GM21528 (cell line): Measurements from ENCODE around the gene TBK1.

Experiments
- ATAC-seq: cut with Tn5 transposase; IDR thresholded peaks from one replicate; pipeline ENCODE4 v1.9.1; 2021; ENCODE audit warnings: mild to moderate bottlenecking, moderate library complexity; ENCODE audit not compliant: unreplicated experiment, low FRiP score

The TBK1 gene

DNA sequence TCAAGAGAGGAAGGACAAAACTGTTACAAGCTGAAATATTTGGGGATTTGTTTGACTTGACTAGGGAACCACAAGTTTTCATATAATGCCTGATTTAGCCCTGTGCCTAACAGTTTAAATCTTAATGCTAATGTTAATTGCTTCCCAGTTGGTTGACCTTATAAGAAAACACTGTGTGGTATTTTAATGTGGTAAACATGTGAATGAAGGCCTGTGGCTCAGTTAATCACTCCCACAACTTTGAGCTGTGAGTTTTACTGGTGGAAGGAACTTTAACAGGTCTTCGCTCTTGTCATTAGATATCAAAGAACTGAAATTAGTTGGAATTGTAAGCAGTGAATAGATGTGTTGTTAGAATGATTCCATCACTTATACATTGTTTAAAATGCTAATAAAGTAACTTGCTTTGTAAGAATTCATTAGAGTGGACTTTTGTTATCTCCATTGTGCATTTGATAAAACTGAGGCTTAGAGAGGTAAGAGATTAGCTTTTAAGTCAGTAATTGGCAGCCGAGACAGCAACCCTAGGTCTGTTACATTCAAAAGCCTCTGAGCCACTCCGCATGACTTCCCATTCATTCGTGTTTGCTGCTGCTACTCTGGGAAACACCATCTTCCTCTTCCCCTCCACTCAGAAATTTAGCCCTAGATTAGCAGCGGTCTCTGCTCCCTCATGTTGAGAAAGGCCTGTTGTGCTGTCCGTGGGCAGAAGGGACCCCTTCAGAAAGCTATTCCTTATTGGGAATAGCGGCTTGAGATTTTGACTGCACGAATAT, 1.0 kb upstream of the TBK1 start:
- no peak for ATAC-seq

DNA sequence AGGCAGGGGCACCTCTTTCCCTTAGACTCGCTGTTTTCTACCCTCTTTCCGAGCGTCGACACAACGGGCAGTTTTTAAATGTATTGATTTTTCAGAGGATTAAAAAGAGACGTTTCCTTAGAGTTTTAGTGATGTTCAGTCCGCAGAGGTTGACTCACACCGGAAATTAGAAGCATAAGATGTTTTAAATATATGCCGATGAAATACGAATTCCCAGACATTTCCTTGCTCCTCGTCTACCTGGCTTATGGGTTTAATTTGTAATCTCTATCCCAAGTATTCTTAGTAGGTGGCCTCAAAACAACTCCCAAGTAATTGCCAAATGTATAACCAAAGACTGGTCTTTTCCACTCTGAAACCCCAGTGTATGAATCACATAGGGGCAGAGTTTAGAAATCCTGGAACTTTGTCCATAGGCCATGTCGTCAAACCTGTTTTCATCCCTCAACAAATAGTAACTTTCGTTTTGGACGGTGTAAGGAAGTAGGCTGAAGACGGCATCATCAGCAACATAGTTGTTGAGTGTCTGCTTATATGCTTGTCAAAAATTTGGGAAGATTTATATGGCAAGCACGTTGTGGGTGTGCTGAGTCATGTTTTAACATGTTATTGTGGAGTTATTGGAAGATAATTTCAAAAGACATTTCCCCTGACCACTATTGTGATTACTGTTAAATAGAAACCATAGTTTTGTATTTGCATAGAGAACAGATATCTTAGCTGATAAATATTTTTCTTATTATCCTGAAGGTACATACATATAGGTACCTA, 824 bp downstream of the TBK1 start:
- ATAC-seq: peak; percentile 4

DNA sequence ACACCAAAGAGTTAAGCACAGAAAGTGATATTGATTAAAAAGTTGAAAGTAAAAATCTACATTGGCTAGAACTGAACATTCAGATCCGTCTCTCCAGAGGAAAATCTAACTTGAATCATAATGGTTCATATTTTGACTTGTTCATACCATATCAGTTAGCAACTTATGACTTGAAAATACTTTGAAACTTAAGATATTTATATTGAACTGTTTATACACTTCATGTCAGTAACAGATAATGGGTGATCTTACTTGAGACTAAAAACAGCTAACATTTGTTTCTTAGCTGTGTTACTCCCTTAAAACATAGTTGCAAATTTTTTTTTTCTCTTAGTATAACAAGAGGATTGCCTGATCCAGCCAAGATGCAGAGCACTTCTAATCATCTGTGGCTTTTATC, 3.6 kb downstream of the TBK1 start:
- no peak for ATAC-seq

DNA sequence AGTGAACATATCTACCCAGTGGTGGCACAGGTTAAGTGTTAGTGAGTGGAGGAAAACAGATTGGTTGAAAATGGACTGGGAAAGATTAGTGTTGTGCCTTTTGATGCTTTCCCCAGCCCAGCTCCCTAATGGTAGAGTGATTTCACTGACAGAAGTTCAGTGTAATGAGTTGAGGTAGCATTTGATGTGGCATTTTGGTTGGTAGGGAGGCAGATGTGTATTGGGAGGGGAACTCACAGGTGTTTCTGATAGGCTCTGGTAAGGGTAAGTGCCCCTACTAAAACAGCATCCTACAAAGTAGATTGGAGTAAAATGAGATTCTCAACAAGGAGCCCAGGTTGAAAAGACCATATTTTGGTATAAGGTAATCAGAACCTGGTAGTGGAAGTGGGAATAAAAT, 4.2 kb downstream of the TBK1 start:
- no peak for ATAC-seq

DNA sequence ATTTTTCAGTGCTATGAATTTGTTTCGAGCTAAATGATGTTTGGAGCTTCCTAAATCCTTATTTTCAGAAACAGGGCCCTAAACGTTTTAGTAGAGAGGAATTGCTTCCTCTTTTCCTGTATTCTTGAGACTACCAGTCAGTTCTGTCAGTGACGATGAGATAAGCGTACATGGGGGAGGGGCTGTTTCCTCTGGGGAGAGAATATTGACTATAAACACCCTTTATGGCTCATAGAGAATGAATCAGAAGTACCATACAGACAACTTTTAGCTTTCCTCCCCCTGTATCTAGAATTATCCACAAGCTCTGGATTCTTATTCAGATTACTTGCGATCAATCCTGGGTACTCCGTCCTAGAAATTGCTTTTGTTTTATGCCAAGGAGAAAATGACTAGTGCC, 5.1 kb downstream of the TBK1 start:
- ATAC-seq: no peak

DNA sequence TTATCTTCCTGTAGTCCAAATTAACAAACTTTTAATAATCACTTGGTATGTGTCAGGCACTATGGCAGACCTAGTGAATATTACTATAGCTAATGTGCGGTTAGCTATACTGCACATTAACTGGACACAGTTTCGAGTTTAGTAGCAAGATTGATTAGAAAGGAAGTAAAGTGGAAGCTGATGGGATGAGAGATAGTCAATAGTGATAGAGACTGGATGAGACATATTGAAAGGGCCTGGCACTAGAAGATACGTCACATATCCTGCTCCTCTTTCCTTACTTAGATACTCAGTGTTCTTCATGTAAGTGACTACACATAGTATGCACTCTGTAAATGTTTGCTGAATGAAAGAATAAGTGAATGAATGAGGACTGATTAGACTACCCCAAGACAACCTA, 5.5 kb downstream of the TBK1 start:
- ATAC-seq: peak; percentile 42

DNA sequence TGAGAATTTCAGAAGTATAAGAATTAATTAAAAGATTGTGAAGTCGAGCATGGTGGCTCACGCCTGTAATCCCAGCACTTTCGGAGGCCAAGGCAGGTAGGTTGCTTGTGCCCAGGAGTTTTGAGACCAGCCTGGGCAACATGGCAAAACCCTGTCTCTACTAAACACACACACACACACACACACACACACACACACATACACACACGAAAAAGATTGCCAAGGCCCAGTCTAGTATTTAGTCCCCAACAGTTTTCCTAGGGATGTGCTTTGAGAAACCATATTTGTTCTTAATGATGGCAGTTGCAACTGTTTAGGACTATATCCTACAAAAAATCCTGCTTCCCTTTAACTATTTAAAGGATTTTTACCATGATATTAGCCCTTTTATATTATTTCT, 6.0 kb downstream of the TBK1 start:
- no peak for ATAC-seq

DNA sequence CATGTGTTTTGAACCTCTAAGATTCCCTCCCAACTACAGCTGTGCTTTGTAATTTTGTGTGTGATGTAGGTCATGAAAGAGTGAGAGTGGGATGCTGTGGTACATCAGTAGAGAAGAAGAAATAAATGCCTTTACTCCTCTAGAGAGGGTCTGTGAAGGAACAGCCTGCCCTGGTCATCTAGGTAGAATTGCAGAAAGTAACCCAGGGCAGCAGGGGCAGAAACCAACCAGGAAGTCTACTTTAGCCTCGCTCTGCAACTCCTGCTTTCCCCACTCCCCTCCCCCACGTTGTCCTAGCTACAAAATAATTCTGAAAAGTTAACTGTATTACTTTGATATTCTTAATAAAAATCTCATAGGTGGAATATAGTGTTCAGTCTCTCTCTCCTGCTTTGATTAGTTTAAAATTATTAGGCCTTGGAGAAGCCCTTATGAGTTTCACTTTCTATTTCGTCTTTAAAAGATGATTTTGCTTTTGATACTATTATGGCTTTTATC, 7.5 kb downstream of the TBK1 start:
- no peak for ATAC-seq

DNA sequence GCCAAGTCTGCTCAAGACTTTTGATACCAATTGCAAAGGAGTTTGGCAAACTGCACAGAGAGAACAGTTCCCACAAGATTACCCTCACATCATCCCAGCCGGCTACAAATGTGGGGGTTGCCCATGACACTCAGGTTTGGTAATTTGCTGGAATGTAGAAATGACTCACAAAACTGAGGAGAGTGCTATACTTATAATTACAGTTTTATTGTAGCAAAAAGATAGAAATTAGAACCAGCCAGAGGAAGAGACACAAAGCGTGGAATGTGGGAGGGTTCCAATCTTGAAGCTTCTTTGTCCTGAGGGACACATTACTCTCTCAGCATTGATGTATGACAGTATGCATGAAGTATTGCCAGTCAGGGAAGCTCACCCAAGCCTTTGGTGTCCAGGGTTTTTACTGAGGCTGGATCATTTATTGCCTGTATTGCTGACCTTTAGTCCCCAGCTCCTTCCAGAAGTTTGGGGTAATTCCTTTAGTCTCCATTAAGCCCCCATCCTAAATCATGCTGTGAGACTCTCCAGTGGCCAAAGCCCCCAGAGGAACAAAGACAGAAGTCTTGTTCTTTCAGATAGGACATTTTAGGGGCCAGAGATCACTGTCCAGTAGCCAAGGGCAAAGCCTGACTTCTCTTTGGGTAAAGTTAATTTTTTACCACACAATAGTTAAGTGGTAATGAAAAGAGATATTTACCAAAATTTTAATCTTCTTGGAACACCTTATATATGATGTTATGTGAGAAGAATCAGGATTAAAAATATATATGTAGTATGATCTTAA, 9.9 kb downstream of the TBK1 start:
- ATAC-seq: no peak

DNA sequence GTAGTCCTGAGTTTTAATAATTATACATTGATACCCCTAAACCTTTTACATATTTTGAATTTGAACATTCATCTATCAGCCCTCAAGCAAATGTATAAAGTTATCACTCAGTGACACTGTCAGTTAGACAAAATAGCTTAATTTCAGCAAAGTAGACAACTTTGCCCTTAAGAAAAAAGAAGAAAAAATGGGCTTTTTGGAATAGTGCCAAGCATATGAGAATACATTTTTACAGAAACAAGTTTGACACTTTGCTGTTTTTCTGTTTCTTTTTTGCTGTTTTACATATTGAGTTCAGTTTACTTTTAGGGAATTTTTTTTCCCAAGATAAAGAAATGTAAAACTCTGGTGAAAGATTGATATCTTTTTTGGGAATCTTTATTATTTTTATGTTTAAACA, 14.3 kb downstream of the TBK1 start:
- ATAC-seq: no peak

DNA sequence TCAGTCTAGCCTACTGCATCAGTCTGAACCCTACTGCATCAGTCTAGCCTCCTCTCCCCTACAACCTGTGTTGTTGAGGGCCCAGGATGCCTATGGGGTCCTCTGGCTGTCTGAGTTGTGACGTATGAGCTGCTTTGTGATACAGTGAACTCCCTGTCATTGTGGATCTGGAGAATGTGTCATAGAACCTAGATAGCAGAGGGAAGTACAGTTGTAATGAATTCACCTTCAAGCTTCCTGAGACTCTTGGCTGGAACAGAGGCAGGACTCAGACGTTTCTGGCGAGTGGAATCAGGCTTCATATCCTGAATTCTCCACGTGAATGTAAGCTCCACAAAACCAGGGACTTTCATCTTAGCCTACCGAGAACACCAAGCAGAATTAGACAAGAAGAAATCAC, 17.0 kb downstream of the TBK1 start:
- no peak for ATAC-seq

DNA sequence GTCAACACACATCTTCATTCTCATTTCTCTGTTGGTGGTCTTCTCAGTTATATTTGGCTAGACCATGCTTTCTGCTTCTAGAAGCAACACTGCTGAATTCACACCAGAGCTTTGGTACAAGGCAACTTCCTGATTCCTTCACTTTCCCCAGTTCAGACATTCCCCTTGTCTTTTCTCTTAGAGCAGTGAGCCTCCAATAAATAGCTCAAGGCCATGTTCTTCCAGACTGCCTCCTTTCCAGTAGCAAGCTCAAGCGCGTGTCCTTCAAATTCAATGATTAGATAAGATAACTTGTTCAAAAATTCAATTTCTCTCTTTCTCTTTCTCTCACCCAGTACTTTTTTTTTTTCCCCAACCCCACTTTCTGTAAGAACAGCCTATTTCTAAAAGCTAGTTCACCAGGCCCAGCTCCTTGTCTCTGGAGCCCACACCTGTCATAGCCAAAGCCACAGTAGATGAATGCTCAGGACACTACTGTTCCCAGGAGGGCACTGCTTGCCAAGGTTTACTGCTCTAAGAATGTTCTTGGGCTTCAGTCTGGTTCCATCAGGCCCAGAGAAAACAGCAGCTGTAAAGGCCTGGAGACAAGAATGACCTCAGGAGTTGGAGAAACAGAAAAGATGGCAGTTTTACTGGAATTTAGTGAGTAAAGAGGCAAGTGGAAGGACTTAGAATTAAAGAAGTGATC, 17.7 kb downstream of the TBK1 start:
- ATAC-seq: no peak

DNA sequence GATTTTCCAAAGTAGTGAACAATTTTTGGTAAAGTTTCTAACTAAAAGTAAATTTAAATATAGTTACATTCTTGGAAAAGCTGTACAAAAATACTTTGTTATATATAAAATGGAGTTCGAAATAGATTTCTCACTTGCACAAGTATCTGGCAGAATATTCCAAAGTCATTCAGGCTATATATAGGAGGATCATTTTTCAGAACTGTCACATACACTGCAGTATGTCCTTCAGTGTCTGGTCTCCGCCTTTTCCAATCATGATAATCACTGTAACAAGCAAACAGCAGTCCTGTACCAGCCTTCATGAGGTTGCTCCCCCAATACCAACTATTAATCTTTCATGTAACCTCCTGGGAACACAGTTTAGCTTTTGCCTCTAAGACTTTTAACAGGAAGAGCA, 18.6 kb downstream of the TBK1 start:
- no peak for ATAC-seq

DNA sequence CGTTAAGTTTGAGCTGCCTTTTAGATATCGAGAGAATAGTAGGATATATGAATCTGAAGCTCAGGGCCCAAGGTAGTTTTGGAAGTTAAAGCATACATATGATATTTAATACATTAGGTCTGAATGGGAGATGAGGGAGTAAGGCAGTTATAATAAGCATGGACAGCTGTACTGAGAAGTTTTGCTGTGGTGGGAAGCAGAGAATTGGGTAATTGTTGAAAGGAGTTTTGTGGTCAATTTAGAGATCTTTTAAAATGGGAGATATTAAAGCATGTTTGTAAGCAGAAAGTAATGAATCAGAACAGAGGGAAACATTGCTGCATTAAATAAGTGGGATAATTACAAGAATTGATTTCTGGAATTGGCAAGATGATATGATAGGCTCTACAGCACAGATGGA, 21.3 kb downstream of the TBK1 start:
- ATAC-seq: no peak

DNA sequence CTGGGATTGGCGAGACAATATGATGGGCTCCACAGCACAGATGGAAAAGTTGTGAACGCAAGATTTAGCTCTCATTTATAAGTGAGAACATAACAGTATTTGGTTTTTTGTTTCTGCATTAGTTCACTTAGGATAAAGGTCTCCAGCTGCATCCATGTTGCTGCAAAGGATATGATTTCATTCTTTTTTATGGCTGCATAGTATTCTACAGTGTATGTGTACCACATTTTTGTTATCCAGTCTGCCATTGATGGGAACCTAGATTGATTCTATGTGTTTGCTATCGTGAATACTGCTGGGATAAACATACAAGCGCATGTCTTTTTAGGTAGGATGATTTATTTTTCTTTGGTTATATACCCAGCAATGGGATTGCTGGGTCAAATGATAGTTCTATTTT, 23.6 kb downstream of the TBK1 start:
- ATAC-seq: no peak

DNA sequence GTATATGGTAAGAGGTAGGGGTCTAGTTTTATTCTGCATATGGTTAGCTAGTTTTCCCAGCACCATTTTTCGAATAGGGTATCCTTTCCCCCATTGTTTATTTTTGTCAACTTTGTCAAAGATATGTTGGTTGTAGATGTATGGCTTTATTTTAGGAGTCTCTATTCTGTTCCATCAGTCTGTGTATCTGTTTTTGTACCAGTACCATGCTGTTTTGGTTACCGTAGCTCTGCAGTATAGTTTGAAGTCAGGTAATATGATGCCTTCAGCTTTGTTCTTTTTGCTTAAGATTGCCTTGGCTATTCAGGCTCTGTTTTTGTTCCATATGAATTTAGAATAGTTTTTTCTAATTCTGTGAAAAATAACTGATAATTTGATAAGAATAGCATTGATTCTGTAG, 24.9 kb downstream of the TBK1 start:
- ATAC-seq: no peak

DNA sequence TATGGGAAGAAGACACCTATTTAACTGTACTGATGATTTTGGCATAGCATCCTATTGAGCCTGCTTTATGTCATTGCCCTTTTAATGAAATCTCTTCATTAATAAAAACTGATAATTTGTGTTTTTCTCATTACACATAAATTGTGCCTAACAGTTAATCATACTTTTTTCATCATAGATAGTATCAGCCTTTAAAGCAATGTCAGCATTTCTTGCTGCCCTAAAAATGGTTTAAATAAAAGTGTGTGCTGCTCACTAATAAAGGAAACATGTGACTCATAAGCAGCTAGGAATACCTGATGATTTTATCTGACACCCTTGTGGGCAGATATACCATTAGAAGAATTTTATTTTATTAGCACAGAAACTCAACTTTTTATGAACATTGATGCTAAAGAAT, 26.7 kb downstream of the TBK1 start:
- ATAC-seq: no peak

DNA sequence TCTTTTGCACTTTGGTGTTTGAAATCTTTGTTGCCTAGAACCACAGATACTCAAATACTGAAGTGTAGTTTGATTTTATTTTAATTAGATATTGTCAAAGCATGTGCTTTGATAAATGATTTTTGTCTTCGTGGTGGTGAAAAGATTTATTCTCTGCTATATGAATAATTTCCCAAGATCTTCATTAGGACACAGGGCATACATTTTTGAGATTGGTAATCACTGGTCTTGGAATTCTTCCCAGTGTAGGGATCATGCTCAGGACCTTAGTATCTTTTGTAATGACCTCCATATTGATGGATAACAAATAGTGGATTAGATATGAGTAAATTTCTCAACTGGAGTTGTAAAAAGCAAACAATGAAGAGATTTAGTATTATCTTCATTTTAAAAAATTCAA, 28.2 kb downstream of the TBK1 start:
- ATAC-seq: no peak

DNA sequence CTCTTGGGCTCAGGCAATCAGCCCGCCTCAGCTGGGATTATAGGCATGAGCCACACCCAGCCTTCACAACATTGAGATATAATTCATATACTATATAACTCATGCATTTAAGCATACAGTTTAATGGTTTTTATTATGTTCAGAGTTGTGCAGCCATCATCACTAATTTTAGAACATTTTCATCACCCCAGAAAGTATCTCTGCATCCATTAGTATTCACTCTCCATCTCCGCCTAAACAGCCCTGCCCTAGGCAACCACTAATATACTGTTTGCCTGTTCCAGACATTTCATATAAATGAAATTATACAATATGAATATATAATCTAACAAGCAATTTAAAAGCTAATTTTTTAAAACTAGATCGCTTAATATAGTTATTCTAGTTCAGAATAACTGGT, 34.7 kb downstream of the TBK1 start:
- ATAC-seq: no peak

DNA sequence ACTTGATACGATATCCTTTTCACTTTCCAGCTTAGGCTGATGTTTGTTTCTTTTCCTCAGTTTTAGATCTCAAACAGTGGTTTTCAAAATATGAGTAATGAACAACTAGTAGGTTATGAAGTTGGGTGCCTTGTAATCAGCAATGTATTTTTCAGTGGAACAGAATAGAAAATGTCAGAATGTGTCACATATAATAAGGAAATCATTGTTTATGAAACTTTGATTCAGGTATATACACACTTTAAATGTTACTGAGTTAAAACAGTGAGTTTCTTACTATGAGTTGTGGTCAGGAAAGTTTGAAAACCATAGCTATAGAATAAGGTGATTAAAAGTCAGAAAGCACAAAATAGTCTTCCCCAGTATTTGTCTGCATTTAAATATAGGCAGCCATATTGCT, 39.8 kb downstream of the TBK1 start:
- ATAC-seq: no peak

DNA sequence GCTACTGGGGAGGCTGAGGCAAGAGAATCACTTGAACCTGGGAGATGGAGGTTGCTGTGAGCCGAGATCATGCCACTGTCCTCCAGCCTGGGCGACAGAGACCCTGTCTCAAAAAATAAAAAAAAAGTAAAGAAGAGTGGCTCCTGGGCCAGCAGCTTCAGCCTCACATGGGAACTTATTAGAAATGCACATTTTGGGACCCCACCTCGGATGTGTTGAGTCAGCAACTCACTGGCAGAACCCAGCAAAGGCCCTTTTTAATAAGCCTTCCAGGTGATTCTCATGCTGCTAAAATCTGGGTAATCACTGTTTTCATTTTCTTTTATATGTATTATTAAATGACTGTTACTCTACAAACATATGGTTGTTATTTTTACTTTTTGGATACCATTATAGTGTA, 41.6 kb downstream of the TBK1 start:
- no peak for ATAC-seq
